ENCODE measurements around the gene CNEP1R1.

DNA sequence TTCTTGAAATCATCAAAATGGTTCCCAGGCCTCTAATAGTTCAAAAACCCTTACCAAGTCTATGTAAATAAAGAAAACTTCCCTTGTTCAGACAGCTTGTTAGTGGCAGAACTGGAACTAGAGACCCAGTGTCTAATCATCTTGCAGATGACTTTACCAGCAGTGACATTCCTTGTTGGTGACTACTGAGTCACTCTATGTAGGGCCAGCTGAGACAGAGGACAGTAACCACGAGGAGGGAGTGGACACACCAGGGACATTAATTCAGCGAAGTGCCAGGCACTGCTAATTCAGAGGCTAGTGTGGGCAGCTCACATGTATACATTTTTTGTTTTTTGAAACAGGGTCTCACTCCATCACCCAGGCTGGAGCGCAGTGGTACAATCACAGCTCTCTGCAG, 34.6 kb downstream of the CNEP1R1 start:
- TF ChIP-seq, protein P1, sequence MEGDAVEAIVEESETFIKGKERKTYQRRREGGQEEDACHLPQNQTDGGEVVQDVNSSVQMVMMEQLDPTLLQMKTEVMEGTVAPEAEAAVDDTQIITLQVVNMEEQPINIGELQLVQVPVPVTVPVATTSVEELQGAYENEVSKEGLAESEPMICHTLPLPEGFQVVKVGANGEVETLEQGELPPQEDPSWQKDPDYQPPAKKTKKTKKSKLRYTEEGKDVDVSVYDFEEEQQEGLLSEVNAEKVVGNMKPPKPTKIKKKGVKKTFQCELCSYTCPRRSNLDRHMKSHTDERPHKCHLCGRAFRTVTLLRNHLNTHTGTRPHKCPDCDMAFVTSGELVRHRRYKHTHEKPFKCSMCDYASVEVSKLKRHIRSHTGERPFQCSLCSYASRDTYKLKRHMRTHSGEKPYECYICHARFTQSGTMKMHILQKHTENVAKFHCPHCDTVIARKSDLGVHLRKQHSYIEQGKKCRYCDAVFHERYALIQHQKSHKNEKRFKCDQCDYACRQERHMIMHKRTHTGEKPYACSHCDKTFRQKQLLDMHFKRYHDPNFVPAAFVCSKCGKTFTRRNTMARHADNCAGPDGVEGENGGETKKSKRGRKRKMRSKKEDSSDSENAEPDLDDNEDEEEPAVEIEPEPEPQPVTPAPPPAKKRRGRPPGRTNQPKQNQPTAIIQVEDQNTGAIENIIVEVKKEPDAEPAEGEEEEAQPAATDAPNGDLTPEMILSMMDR (IDR thresholded peaks at IDR 0.05), result no peak
- TF ChIP-seq POLR2A (IDR thresholded peaks at IDR 0.05), result no peak
